NT2/D1 (cell line): ENCODE data around the gene RADIL.

ENCODE experiments used
- SUZ12 ChIP-seq: IDR thresholded peaks from 2 replicates; pipeline ENCODE4 v1.6.1; 2011; ENCODE audit not compliant: insufficient read length, insufficient read depth; ENCODE audit errors: extremely low read depth
- YY1 ChIP-seq: IDR thresholded peaks from 2 replicates; pipeline ENCODE4 v1.6.1; 2011; ENCODE audit not compliant: insufficient read length, insufficient read depth
- ZNF274 ChIP-seq: IDR thresholded peaks from 2 replicates; pipeline ENCODE4 v1.6.1; 2011; ENCODE audit warnings: mild to moderate bottlenecking, low read depth, low read length

- TF ChIP-seq SUZ12: no peak
- no peak for TF ChIP-seq YY1
- TF ChIP-seq ZNF274: no peak
These were observed 75.0 kb downstream of the RADIL start for GRCh38 chr7:4808565-4808964.
